ENCODE data around the gene GNPTAB. TPM values are rescaled to one million over a fixed set of nuclear protein-coding genes. Genes with fewer than 3 reads are reported as not detected.
"Not testable (repeated sequence)": the region's sequence is repeated elsewhere in the genome, so short reads cannot be mapped to it uniquely, and the experiment has no call there.

GNPTAB gene
- total RNA-seq, 2 donors from 2014 or later, result 24.0 to 28.3 TPM

- no peaks in the 10 kb centered on the region for H3K9me3 ChIP-seq
- DNase-seq (ENCODE audit: low spot score), result no peak
- H3K36me3 ChIP-seq, result no peaks in the 10 kb centered on the region
- no peaks in the 10 kb centered on the region for H3K27me3 ChIP-seq (replicated peaks; ENCODE audit: insufficient read depth)
- no peak for ATAC-seq (ENCODE audit: insufficient number of reproducible peaks, low FRiP score, low read depth)
- no peak overlapping the region for H3K4me3 ChIP-seq
- TF ChIP-seq, protein P1, sequence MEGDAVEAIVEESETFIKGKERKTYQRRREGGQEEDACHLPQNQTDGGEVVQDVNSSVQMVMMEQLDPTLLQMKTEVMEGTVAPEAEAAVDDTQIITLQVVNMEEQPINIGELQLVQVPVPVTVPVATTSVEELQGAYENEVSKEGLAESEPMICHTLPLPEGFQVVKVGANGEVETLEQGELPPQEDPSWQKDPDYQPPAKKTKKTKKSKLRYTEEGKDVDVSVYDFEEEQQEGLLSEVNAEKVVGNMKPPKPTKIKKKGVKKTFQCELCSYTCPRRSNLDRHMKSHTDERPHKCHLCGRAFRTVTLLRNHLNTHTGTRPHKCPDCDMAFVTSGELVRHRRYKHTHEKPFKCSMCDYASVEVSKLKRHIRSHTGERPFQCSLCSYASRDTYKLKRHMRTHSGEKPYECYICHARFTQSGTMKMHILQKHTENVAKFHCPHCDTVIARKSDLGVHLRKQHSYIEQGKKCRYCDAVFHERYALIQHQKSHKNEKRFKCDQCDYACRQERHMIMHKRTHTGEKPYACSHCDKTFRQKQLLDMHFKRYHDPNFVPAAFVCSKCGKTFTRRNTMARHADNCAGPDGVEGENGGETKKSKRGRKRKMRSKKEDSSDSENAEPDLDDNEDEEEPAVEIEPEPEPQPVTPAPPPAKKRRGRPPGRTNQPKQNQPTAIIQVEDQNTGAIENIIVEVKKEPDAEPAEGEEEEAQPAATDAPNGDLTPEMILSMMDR (IDR thresholded peaks at IDR 0.05), result no peak
- no peaks in the 10 kb centered on the region for H3K4me1 ChIP-seq (ENCODE audit: control insufficient read depth in 1 of 2, low read depth in 2 of 2)
- no peak overlapping the region for H3K27ac ChIP-seq
Observed at GRCh38 chr12:101863981-101864380, 33.2 kb upstream of the GNPTAB start.

- no peaks in the 10 kb centered on the region for H3K9me3 ChIP-seq
- no peak overlapping the region for H3K4me3 ChIP-seq
- H3K36me3 ChIP-seq, result no peaks in the 10 kb centered on the region
- peaks cover 0 to 3% of the 10 kb centered on the region in 2 donors for H3K4me1 ChIP-seq (ENCODE audit: control insufficient read depth in 1 of 2, low read depth in 2 of 2)
- no peak overlapping the region for H3K27ac ChIP-seq
- TF ChIP-seq, protein P1 (IDR thresholded peaks at IDR 0.05), result no peak
- no peak for DNase-seq (ENCODE audit: low spot score)
- no peaks in the 10 kb centered on the region for H3K27me3 ChIP-seq (replicated peaks; ENCODE audit: insufficient read depth)
- no peak for ATAC-seq (ENCODE audit: insufficient number of reproducible peaks, low FRiP score, low read depth)
Observed at GRCh38 chr12:101862245-101862644, 31.5 kb upstream of the GNPTAB start.

GRCh38 chr12:101861688-101862087 is 30.9 kb upstream of the GNPTAB start:
- not testable (repeated sequence) for H3K36me3 ChIP-seq; H3K9me3 ChIP-seq; H3K27ac ChIP-seq; ATAC-seq (ENCODE audit: insufficient number of reproducible peaks, low FRiP score, low read depth); H3K4me3 ChIP-seq; H3K4me1 ChIP-seq (ENCODE audit: control insufficient read depth in 1 of 2, low read depth in 2 of 2); DNase-seq (ENCODE audit: low spot score); H3K27me3 ChIP-seq (replicated peaks; ENCODE audit: insufficient read depth)

DNA sequence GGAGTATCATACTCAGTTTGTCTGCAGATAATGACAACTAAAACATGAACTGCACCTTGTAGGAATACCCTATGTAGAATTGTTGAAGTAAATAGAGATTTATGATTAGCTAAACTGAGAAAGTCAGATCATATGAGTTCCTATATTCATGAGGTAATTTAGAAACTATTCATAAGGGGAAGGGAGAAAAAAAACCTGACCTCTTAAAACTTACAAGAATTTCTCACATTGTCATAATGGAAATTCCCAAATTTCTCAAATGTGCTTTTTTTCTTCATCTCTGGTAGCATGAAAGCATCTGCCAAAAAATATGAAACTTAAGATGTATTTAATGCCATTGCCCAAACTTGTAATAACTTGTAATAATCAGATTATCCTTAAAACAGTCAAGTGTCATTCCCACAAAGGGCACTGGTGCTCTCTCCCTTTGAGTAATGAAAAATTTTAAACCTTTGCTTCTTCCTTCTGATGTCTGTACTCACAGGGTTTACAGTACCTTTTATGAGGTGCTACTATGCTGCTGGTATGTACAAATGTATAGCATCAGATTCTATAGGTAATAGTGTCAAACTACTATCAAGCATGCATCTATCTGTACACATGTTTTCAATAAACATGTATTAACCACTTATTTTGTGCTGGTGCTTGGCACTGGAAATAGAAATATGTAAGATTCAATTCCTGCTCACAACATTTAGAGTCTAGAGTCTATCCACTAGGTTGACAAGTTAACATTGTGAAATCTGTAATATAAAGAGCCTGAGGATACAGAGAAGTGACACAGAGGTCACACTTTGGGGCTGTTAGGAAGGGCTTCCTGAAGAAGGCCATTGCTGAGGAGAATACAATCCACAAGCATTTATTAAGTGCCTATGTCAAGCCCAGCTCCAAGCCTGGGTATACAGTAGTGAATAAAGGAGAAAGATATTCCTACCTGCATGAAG is 29.2 kb upstream of the GNPTAB start:
- Histone ChIP-seq H3K4me1 (ENCODE audit: control insufficient read depth in 1 of 2, low read depth in 2 of 2) (peaks cover 0 to 19% of the 10 kb centered on the region in 2 donors), H3K27me3 (replicated peaks; ENCODE audit: insufficient read depth) (no peaks in the 10 kb centered on the region), H3K27ac (no peak overlapping the region), H3K36me3 (no peaks in the 10 kb centered on the region), H3K9me3 (no peaks in the 10 kb centered on the region), H3K4me3 (no peak overlapping the region)
- ATAC-seq (ENCODE audit: insufficient number of reproducible peaks, low FRiP score, low read depth) (no peak), DNase-seq (ENCODE audit: low spot score) (no peak)
- TF ChIP-seq, protein P1 (IDR thresholded peaks at IDR 0.05), result no peak

- TF ChIP-seq, protein P1 (IDR thresholded peaks at IDR 0.05), result no peak
- H3K4me1 ChIP-seq (ENCODE audit: control insufficient read depth in 1 of 2, low read depth in 2 of 2), result peaks cover 0 to 19% of the 10 kb centered on the region in 2 donors
Observed at GRCh38 chr12:101858361-101858760, 27.6 kb upstream of the GNPTAB start.

More at GRCh38 chr12:101858361-101858760, 27.6 kb upstream of the GNPTAB start:
- Histone ChIP-seq H3K27ac (no peak overlapping the region), H3K4me3 (no peak overlapping the region), H3K27me3 (replicated peaks; ENCODE audit: insufficient read depth) (no peaks in the 10 kb centered on the region), H3K36me3 (no peaks in the 10 kb centered on the region), H3K9me3 (no peaks in the 10 kb centered on the region)
- no peak for ATAC-seq (ENCODE audit: insufficient number of reproducible peaks, low FRiP score, low read depth)
- no peak for DNase-seq (ENCODE audit: low spot score)
